Measurements from ENCODE around the gene ANKRD37. TPM values are rescaled to one million over a fixed set of nuclear protein-coding genes. Genes with fewer than 3 reads are reported as not detected.

ANKRD37 gene
- total RNA-seq, 4 donors from 2014 or later: 8.3 to 13.3 (median 11.7) TPM

GRCh38 chr4:185381288-185382196 is 15.1 kb upstream of the ANKRD37 start:
- WGBS: 56% methylated on average over 4 of the region's 4 CpGs
- intact Hi-C loops (cut with DNase I): no loop called here
- TF ChIP-seq POLR2A (IDR thresholded peaks at IDR 0.05; ENCODE audit: low read depth): no peak
- TF ChIP-seq CTCF (IDR thresholded peaks at IDR 0.05): no peak
- TF ChIP-seq POLR2AphosphoS5 (IDR thresholded peaks at IDR 0.05): no peak
- TF ChIP-seq EP300 (IDR thresholded peaks at IDR 0.05): no peak
- H3K27me3 ChIP-seq: no peaks in the 10 kb centered on the region
- H3K36me3 ChIP-seq: no peaks in the 10 kb centered on the region
- peaks cover 0 to 3% (median 0%) of the 10 kb centered on the region in 4 donors for H3K4me1 ChIP-seq
- H3K27ac ChIP-seq (replicated peaks in 1 of 4): no peak overlapping the region
- H3K9me3 ChIP-seq: no peaks in the 10 kb centered on the region
- no peak for DNase-seq (ENCODE audit: extremely low spot score)
- no peak overlapping the region for H3K4me3 ChIP-seq

- DNase-seq (ENCODE audit: extremely low spot score): no peak
- Histone ChIP-seq H3K27ac (replicated peaks in 1 of 4) (no peak overlapping the region), H3K9me3 (no peaks in the 10 kb centered on the region), H3K4me1 (peaks cover 0 to 3% (median 0%) of the 10 kb centered on the region in 4 donors), H3K4me3 (no peak overlapping the region), H3K27me3 (no peaks in the 10 kb centered on the region), H3K36me3 (no peaks in the 10 kb centered on the region)
- TF ChIP-seq EP300 (IDR thresholded peaks at IDR 0.05): no peak
- no peak for TF ChIP-seq CTCF (IDR thresholded peaks at IDR 0.05)
- no peak for TF ChIP-seq POLR2AphosphoS5 (IDR thresholded peaks at IDR 0.05)
- TF ChIP-seq POLR2A (IDR thresholded peaks at IDR 0.05; ENCODE audit: low read depth): no peak
- intact Hi-C loops (cut with DNase I): no loop called here
These were observed 13.9 kb upstream of the ANKRD37 start for GRCh38 chr4:185382754-185383153.

GRCh38 chr4:185383451-185383850 is 13.2 kb upstream of the ANKRD37 start:
- Histone ChIP-seq H3K4me1 (peaks cover 0 to 3% (median 0%) of the 10 kb centered on the region in 4 donors), H3K4me3 (no peak overlapping the region), H3K27ac (replicated peaks in 1 of 4) (no peak overlapping the region), H3K9me3 (no peaks in the 10 kb centered on the region), H3K27me3 (no peaks in the 10 kb centered on the region), H3K36me3 (no peaks in the 10 kb centered on the region)
- intact Hi-C loops (cut with DNase I): no loop called here
- no peak for DNase-seq (ENCODE audit: extremely low spot score)
- WGBS: 98% methylated on average over 4 of the region's 4 CpGs
- TF ChIP-seq POLR2AphosphoS5 (IDR thresholded peaks at IDR 0.05) (no peak), EP300 (IDR thresholded peaks at IDR 0.05) (no peak), CTCF (IDR thresholded peaks at IDR 0.05) (no peak), POLR2A (IDR thresholded peaks at IDR 0.05; ENCODE audit: low read depth) (no peak)

- Histone ChIP-seq H3K4me3 (no peak overlapping the region), H3K9me3 (no peaks in the 10 kb centered on the region), H3K27ac (replicated peaks in 1 of 4) (no peak overlapping the region), H3K4me1 (peaks cover 0 to 3% (median 0%) of the 10 kb centered on the region in 4 donors), H3K27me3 (no peaks in the 10 kb centered on the region), H3K36me3 (no peaks in the 10 kb centered on the region)
- no peak for DNase-seq (ENCODE audit: extremely low spot score)
- WGBS: 93% methylated on average over 2 of the region's 2 CpGs
- intact Hi-C loops (cut with DNase I): no loop called here
- TF ChIP-seq POLR2A (IDR thresholded peaks at IDR 0.05; ENCODE audit: low read depth): no peak
- no peak for TF ChIP-seq EP300 (IDR thresholded peaks at IDR 0.05)
- no peak for TF ChIP-seq CTCF (IDR thresholded peaks at IDR 0.05)
- TF ChIP-seq POLR2AphosphoS5 (IDR thresholded peaks at IDR 0.05): no peak
These were observed 12.6 kb upstream of the ANKRD37 start for GRCh38 chr4:185384061-185384460.

All from esophagus muscularis mucosa (tissue), 4 donors.